ENCODE measurements around the gene DDB1.

Gene DDB1

DNA sequence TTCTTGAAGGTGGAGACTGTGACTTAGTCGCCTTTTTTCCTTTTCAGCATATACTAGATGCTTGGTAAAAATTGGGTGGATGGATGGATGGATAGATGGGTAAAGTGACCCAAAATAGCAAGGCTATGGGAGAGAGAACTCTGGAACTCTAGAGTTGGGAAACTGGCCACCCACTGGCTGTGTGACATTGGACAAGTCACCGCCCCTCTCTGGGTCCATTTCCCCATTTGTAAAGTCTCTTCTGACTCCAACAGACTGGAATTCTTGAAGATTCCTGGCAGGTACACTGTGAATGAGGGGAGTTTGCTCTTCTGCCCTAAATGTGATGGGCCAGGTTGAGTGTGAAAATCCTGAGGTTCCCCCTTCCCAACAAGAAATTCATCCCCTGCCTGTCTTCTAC is 8.1 kb upstream of the DDB1 start:
- H3K4me3 ChIP-seq (ENCODE audit: low read depth, low read length), result no peak overlapping the region
- TF ChIP-seq, protein P1, sequence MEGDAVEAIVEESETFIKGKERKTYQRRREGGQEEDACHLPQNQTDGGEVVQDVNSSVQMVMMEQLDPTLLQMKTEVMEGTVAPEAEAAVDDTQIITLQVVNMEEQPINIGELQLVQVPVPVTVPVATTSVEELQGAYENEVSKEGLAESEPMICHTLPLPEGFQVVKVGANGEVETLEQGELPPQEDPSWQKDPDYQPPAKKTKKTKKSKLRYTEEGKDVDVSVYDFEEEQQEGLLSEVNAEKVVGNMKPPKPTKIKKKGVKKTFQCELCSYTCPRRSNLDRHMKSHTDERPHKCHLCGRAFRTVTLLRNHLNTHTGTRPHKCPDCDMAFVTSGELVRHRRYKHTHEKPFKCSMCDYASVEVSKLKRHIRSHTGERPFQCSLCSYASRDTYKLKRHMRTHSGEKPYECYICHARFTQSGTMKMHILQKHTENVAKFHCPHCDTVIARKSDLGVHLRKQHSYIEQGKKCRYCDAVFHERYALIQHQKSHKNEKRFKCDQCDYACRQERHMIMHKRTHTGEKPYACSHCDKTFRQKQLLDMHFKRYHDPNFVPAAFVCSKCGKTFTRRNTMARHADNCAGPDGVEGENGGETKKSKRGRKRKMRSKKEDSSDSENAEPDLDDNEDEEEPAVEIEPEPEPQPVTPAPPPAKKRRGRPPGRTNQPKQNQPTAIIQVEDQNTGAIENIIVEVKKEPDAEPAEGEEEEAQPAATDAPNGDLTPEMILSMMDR (IDR thresholded peaks at IDR 0.05; ENCODE audit: low read depth, low read length), result no peak

DNA sequence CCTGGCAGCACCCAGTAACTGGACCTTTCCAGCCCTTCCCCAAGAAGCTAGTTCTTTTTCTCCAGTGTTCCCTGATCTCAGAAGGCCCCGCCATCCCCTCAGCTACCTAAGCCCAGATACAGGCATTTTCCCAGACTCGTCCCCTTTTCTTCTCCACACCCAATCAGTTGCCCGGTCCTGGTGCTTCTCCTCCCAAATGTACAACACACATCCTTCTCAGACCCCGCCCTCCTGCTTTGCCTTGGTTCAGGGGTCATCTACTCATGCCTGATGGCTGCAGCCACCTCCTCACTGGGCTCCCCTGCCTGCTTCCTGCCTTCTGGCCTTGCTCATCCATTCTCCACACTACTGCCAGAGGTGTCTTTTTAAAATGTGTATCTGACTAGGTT is 6.6 kb upstream of the DDB1 start:
- no peak overlapping the region for H3K4me3 ChIP-seq (ENCODE audit: low read depth, low read length)
- TF ChIP-seq, protein P1 (IDR thresholded peaks at IDR 0.05; ENCODE audit: low read depth, low read length), result no peak

DNA sequence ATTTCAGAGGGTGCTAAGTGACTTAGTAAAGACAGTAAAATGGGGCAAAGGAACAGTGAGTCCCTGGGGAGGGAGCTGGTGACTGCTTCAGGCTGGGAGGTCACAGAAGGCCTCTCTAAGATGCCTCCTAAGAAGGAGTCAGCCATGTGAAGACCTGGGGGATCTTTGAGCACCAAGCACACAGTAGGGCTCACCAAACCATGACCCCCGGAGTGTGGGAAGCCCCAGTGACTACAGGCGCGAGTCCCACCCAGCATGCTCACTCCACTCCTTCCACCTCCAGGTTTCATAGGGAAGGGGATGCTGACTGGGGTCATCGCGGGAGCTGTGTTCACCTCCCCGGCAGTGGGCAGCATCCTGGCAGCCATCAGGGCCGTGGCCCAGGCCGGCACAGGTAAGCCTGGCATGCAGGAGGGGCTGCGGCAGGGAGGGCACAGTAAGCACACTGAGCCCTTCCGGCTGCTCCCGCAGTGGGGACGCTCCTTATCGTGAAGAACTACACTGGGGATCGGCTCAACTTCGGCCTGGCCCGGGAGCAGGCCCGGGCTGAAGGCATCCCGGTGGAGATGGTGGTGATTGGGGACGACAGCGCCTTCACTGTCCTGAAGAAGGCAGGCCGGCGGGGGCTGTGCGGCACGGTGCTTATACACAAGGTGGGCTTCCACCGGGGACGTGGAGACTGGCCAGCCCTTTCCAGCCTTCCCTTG is 6.0 kb upstream of the DDB1 start:
- TF ChIP-seq, protein P1 (IDR thresholded peaks at IDR 0.05; ENCODE audit: low read depth, low read length), result no peak
- H3K4me3 ChIP-seq (ENCODE audit: low read depth, low read length), result no peak overlapping the region

DNA sequence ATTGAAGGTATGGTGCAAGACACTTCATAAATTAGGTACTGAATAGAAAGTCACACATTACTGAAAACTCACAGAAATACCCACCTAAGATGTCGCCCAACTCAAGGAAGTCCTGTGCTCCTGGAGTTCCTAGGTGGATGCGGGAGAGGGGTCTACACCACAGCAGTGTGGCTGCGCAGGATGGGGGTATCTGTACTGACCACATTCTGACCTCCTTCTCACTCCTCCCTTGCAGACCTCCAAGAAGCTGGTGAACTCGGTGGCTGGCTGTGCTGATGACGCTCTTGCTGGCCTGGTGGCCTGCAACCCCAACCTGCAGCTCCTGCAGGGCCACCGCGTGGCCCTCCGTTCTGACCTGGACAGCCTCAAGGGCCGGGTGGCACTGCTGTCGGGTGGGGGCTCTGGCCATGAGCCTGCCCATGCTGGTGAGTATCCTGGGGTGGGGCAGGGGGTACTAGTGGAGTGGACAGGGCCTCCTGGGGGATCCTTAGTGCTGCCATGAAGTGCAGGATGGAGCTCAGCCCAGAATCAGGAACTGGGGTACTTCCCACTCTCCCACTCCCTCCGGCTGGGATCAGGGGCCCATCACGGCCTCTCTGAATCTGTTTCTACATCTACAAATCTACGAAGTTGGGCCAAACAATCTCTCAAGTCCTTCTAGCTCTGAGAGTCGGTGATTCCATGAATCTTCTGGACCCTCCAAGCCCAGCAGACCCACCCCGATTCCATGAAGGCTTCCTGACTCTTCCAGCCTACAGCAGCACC is 5.0 kb upstream of the DDB1 start:
- TF ChIP-seq, protein P1 (IDR thresholded peaks at IDR 0.05; ENCODE audit: low read depth, low read length), result no peak
- no peak overlapping the region for H3K4me3 ChIP-seq (ENCODE audit: low read depth, low read length)

DNA sequence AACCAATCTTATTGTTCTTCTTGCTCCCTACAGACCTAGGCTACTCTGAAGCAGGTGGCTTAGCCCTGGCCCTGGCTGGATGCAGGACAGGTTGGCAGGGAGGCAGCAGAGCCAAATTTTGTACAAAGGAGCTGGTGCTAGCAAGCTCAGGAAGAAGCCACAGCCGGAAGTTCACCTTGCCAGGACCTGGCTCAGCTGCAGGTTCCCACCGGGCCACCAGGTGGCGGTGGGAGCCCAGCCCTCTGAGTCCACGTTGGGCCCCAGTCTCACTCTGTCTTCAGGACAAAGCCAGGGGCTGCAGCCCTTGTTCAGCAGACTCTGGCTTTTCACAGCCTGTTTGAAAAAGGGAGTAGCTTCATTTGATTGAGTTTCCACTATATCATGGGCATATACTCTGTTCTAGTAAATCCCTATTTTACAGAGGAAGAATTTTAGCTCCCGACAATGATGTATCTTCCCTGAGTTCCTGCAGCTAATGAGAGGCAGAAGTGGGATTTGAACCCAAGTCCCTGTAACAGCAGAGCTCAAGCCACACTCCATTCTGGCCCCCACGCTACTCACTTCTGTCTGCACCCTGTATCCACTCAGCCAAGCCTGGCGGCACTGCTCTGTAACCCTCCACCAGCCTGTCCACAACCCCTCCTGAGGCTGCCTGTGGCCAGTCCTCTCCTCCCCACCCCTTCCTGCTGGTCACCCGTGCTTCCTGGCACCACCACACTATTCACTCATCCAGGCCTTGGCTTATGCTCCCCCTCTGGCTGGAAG is 3.4 kb upstream of the DDB1 start:
- TF ChIP-seq, protein P1 (IDR thresholded peaks at IDR 0.05; ENCODE audit: low read depth, low read length), result peak; percentile 98
- no peak overlapping the region for H3K4me3 ChIP-seq (ENCODE audit: low read depth, low read length)

DNA sequence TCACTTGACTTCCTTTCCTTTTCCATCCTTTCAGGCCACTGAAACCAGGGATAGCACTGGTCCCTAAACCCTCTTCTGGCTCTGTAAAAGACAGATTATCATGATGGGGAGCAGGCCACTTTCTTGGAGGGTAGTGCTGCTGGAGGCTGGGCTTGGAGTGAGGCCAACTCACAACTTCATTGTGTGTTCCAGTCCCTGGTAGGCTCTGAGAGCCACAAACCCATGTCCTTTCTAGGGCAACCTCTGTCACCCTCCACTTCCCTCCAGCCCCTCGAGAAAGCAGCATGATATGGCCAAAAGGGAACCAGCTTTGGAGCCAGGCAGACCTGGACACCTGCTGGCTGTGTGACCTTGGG is 2.4 kb upstream of the DDB1 start:
- TF ChIP-seq, protein P1 (IDR thresholded peaks at IDR 0.05; ENCODE audit: low read depth, low read length), result no peak
- H3K4me3 ChIP-seq (ENCODE audit: low read depth, low read length), result no peak overlapping the region

Measured in WI38 (cell line).